GM12865 (cell line): Measurements from ENCODE around the gene BOK.

Source experiments
- DNase-seq: peaks from one replicate; pipeline ENCODE4 v3.0.0; 2010; ENCODE audit warnings: low read depth
- H3K4me3 ChIP-seq: 2 replicates; pipeline ENCODE4 v1.5.1; 2011; ENCODE audit warnings: mild to moderate bottlenecking, low read depth, low read length, control low read depth
- TF ChIP-seq, protein P1 (sequence below): IDR thresholded peaks from 2 replicates; pipeline ENCODE4 v1.5.1; 2011; ENCODE audit warnings: low read length, control low read depth, low read depth, inconsistent platforms; ENCODE audit not compliant: insufficient read depth; ENCODE audit errors: missing control alignments

Gene BOK

DNA sequence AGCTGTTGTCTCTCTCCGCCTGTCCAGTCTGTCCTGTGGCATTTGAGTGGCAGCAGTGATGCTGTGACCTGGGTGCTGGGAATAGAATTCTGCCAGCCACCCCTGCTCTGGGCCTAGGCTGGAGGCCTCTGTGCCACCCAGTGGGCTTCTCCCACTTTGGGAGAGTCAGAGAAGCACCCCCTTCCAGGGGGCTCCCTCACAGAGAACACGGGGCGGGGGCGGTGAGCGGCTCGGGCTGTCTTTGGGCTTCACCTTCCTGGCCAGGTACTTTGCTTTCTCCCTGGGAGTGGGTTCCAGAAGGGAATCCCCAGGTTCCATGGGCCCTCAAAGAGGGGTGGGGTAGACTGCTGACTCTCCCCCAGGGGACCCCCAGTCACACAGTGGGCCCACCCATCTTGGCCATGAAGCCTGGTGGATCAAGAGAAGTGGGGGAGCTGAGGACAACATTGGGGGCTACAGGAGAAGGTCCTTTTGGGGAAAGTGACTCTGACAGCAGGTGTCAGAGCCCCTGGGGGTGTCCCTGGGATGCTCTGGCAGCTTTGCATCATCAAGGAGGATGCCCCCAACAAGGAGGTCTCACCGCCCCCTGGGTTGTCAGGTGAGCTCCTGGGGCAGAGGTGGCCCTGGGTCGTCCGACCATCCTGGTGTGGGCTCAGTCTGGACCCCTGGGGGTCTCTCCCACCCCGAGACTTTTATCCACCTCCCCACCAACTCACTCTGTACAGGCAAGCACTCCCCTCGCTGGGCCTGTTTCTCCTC lies 18.8 kb upstream of the BOK start:
- H3K4me3 ChIP-seq: no peak overlapping the region
- TF ChIP-seq, protein P1, sequence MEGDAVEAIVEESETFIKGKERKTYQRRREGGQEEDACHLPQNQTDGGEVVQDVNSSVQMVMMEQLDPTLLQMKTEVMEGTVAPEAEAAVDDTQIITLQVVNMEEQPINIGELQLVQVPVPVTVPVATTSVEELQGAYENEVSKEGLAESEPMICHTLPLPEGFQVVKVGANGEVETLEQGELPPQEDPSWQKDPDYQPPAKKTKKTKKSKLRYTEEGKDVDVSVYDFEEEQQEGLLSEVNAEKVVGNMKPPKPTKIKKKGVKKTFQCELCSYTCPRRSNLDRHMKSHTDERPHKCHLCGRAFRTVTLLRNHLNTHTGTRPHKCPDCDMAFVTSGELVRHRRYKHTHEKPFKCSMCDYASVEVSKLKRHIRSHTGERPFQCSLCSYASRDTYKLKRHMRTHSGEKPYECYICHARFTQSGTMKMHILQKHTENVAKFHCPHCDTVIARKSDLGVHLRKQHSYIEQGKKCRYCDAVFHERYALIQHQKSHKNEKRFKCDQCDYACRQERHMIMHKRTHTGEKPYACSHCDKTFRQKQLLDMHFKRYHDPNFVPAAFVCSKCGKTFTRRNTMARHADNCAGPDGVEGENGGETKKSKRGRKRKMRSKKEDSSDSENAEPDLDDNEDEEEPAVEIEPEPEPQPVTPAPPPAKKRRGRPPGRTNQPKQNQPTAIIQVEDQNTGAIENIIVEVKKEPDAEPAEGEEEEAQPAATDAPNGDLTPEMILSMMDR: no peak
- no peak for DNase-seq

DNA sequence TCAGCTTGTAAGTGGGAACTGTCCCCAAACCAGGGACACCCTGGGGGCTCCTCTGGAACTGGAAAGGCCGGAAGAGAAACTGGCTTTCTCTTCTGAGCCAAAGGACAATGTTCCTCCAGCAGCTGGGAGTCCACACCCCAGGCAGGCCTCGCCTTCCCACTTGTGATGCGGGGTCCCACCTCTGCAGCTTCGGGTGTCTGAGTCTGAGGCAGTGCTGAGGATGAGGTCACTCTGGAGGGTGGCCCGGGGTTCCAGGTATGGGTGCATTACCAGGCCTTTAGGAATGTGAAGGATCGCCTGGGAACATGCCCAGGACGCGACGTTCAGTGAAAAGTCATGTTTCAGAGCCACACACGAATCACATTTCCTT lies 18.2 kb upstream of the BOK start:
- TF ChIP-seq, protein P1: no peak
- DNase-seq: no peak
- no peak overlapping the region for H3K4me3 ChIP-seq

DNA sequence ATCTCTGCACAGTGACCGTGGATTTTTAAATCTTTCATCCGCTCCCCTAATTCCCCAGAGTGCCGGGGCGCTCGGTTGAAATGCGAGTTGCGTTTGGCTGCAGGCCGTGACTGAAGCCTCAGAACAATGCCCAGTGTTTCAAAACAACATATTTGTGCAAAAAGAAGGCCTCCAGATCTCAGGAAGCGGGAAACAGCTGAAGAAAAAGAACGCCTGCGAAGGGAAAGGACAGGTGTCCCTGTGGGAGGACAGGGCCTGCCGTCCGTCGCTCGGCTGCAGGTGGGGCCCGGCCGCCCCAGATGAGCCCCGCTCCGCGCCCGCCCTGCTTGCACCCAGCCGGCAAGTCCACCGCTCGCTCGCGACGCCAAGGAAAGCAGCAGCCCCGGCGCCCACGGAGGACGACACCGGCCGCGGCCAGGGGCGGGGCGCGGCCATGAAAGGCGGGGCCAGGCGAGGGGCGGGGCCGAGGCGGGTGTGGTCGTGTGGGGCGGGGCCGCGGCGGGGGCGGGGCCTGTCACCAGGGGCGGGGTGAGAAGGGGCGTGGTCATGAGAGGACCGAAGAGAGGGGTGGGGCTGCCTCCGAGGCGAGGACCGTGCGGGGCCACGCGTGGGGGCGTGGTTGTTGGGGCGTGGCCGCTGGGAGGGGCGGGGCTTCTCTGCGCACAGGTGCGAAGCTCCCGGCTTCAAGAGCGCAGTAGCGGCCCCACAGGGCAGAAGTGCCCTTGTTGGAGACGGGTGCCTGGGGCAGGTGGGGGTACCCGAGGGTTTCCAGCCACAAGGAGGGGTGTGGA lies 17.6 kb upstream of the BOK start:
- TF ChIP-seq, protein P1: no peak
- H3K4me3 ChIP-seq: peak overlapping the region; percentile 22; the same call in 1 of the 2 replicates
- peak; percentile 73 for DNase-seq

DNA sequence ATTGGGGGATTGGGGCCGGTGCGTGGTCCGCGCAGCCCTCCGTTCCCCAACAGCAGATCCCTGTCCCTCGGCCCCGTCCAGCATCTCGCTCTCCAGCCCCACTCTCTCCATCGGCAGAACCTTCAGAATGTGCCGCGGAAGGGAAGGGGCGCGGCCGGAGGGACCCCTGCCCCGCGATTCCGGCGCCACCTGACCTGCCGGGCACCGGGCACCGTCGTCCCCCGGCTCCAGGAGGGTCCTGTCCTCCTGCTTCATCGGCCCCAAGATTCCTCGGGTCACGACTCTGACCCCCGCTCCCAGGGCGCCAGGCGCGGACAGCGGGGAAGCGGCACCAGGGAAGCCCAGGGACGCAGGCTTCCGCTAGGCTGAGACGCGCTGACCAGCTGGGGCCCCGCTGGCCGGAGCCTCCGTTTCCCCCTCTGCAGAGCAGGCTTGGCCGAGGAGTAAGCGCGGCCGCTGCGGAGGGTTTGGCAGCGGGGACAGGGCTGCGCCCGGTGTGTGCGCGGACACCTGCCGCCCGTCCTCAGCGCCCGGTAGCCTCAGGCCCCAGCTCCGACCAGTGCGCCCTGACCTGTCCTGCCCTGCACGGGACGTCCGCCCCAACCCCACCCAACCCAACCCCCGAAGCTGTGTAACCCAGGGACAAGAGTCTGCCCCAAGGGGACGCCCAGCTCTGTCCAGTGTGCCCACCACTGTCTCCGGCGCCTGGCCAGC lies 16.8 kb upstream of the BOK start:
- DNase-seq: no peak
- TF ChIP-seq, protein P1: no peak
- no peak overlapping the region for H3K4me3 ChIP-seq

DNA sequence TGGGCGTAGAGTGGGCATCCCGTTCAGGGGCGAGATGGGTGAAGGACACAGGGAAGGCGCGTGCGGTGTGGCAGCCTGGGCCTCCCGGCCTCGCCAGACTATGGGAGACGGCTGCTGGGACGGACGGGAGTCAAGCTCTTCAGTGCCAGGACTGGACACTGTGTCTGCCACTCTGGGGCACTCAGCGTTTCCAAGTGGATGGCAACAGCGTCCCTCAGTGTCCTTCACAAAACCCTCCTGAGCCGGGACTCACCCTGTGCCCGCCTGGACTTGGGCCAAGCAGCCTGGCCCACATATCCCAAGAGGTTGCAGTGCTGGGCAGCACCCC lies 16.3 kb upstream of the BOK start:
- DNase-seq: no peak
- TF ChIP-seq, protein P1: no peak
- no peak overlapping the region for H3K4me3 ChIP-seq

DNA sequence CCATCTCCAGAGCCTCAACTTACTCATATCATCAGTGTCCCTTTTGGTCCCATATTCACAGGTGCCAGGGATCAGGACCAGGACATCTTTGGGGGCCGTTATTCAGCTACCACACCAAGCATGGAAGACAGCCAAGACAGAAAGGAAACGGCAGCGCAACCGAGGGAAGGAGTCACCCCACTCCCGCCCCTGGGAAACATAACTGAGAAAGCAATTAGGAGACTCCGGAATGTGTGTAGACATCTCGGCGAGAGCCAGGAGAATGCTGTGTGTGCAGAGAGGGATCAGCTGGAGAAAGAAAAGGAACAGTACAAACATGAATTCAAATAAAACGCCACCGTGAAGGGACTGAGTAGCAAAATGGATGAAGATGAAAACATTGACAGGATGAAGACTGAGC lies 13.4 kb upstream of the BOK start:
- TF ChIP-seq, protein P1: no peak
- DNase-seq: no peak

More for the DNA sequence above, 13.4 kb upstream of the BOK start:
- H3K4me3 ChIP-seq: no peak overlapping the region
